Daoy (cell line): Measurements from ENCODE around the gene TSHZ1. TPM values are rescaled to one million over a fixed set of nuclear protein-coding genes. Genes with fewer than 3 reads are reported as not detected.

Experiments used
- DNase-seq: peaks from one replicate; pipeline ENCODE4 v3.0.0-alpha.2; 2015; ENCODE audit warnings: low read depth
- total RNA-seq: library from RNA; depleted of rRNA; stranded (reverse); fragments of >200 nt; shearing (Covaris generic); gene quantifications from 2 replicates; pipeline ENCODE4 v1.2.3, GENCODE V29; 2014

Gene TSHZ1
- total RNA-seq, 1 experiment from 2014 or later: 6.4 TPM

DNA sequence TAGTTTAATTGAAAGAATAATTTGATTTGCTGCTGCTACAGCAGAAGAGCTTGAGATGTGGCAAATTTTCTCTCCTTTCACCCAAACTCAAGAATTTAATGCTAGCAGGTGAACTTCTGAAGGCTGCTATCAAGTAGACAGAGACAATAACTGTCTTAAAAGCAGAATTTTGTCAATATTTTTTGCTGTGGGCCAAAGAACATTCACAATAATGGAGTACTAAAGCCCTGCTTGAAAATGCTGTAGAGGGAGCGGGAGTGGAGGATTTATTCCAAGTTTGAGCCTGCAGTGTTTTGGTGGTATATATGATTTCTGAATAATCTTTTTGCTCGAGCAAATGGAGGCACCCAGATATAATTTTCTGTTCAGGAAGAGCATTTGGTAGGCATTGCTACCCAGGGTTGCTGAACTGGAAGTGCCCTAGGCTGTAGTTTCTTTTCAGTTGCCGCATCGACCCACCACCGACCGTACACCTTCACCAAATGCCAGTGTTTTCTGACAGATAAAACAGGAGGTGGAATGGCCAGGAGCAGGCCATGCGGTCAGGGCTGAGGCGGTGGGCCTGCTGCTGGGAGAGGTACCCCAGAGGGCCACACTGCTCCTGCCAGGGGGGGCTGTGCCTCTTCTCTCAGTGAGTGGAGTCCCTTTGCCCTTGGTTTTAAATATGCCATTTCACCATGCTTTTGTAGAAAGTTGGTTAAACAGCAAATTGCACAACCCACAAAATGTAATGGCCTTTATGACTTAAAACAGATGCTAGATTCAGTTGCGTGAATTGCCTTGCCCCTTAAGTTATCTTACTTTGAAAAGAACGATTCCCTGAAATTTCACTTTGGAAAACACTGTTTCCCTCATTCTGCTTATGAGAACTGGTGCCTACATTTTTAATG is 36.4 kb downstream of the TSHZ1 start:
- no peak for DNase-seq

- DNase-seq: peak; percentile 36
These were observed 37.2 kb downstream of the TSHZ1 start for GRCh38 chr18:75247611-75248421.

GRCh38 chr18:75248426-75249174 is 38.0 kb downstream of the TSHZ1 start:
- no peak for DNase-seq

GRCh38 chr18:75249175-75249518 is 38.5 kb downstream of the TSHZ1 start:
- DNase-seq: no peak

- DNase-seq: no peak
These were observed 39.3 kb downstream of the TSHZ1 start for GRCh38 chr18:75249672-75250470.

DNA sequence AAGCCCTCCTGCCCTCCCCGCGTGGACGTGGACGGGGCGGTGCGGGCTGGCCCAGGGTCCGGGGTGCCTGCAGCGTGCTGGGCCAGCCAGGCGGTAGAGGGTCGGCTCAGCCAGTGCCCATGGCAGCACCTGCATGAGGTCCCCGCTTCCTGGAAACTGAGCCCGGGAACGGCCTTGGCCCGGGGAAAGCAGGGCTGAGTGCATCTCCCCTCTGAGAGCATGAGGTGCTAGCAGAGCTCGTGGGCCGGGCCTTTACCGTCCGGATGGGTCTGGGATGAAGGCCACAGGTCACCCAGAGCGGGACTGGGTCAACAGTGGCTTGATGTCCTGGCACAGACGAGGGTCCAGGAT is 39.8 kb downstream of the TSHZ1 start:
- no peak for DNase-seq

DNA sequence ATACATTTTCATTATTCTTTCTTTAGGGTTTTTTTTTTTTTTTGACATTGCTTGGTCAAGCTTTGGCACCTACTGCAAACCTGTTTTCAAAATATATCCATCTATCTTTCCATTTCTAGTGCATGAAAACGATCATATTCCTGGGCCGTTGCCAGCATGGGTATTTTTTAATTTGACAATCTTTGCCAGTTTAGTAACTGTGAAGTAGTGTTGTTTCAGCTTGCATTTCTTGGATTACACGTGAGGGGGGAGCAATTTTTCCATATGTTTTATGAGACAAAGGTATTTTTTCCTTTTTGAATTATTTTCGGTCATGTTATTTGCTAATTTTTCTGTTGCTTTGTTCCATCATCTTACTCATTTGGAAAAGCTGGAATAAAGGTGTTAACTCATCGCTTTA is 40.9 kb downstream of the TSHZ1 start:
- DNase-seq: no peak

- DNase-seq: no peak
These were observed 41.5 kb downstream of the TSHZ1 start for GRCh38 chr18:75252136-75252535.

DNA sequence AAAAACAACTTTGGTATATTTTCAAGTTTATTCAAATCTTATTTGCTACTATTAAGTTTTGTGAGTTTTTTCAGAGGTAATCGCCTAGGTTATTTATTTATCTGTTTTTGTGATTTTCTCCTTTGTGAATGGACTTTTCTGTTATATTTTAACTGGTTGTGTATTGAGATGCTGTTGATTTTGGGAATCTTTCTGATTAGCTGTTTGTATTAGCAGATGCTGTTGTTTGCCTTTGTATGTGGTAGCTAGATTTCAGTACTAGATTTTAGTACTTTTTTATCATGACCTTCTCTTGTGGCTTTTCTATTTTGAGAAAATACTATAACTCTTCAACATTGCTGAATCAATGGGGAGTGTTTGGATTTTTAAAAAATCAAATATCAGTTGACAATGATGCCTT is 42.4 kb downstream of the TSHZ1 start:
- no peak for DNase-seq

- no peak for DNase-seq
These were observed 43.2 kb downstream of the TSHZ1 start for GRCh38 chr18:75253784-75254183.

- DNase-seq: no peak
These were observed 44.5 kb downstream of the TSHZ1 start for GRCh38 chr18:75255094-75255493.

DNA sequence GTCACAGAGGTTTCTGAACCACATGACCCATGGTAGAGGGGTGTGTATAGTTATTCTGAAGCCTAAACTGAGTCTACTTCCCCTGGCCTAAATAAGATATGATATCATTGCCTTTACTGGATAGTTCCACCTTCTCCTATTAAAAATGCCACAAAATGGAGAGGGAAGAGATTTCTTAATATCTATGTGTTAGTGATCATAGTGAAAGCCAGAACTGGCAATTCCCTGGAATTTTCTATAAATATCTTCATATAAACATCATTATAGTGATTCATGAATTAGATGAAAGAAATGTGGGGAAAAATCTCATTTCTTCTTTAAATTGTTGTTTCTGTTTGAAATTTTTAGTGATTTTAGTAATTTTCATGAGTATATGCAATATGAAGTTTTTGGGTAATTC is 45.8 kb downstream of the TSHZ1 start:
- no peak for DNase-seq

- DNase-seq: no peak
These were observed 47.0 kb downstream of the TSHZ1 start for GRCh38 chr18:75257605-75258004.

GRCh38 chr18:75261430-75262223 is 51.0 kb downstream of the TSHZ1 start:
- no peak for DNase-seq

DNA sequence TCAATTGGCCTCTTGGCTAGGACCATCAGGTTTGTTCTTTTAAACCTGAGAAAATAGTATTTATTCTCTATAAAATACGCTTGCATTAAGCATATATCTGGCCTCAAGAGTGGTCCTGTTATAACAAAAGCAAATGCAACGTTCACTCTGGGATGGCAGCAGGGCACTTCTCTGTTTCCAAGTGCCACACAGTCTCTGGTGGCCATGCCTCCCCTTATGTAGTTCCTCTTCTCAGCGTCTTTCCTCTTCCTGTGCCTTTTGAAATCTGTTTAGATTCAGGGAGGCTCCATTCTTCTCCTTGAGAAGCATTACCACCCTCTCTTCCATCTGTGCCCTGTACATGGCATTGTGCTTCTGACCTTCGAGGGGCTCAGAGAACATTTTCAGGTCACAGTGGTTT is 51.9 kb downstream of the TSHZ1 start:
- no peak for DNase-seq

- DNase-seq: no peak
These were observed 53.6 kb downstream of the TSHZ1 start for GRCh38 chr18:75264195-75264594.

DNA sequence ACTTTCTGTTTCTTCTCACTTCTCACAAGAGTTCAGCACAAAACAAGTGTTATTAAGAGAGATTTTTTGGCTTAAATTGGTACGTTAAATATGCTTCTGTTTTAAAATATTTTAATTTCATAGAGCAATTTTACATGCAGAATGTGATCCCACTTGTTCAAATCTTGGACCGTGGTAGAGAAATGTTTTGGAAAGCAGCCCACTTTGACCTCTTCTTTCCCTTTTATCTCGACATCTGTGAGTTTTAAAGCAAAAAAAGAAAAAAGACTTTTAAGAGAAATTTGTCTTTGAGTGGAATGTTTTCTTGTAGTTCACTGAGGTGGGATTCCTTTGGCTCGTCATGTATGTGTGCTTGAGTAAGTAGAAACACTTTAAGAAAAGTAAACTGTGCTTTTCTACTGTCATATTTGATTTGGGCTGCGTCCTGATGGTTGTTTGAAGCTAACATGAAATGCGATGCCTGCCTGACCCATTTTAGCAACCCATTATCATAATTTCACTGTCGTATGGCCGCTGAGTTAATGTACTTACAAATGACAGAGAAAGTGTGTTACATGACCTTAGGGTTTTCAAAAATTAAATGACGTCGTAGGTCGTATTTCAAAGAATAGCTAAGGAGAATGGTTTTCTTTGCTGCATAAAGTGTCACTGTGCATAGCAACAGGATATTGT is 54.5 kb downstream of the TSHZ1 start:
- no peak for DNase-seq

GRCh38 chr18:75265872-75266271 is 55.3 kb downstream of the TSHZ1 start:
- no peak for DNase-seq

GRCh38 chr18:75267643-75268363 is 57.2 kb downstream of the TSHZ1 start:
- no peak for DNase-seq

- DNase-seq: no peak
These were observed 57.7 kb downstream of the TSHZ1 start for GRCh38 chr18:75268364-75268646.
